HG02678 (cell line): Measurements from ENCODE around the gene MSI2.

Source experiments
- ATAC-seq: cut with Tn5 transposase; IDR thresholded peaks from one replicate; pipeline ENCODE4 v1.9.1; 2021; ENCODE audit warnings: mild to moderate bottlenecking, moderate library complexity; ENCODE audit not compliant: unreplicated experiment

MSI2 gene

GRCh38 chr17:57245786-57246185, 10.5 kb upstream of the MSI2 start:
- ATAC-seq, result no peak

- no peak for ATAC-seq
Measured at GRCh38 chr17:57246257-57246656, 10.1 kb upstream of the MSI2 start.

- ATAC-seq, result no peak
Measured at GRCh38 chr17:57247261-57247660, 9.1 kb upstream of the MSI2 start.

GRCh38 chr17:57247913-57248312, 8.4 kb upstream of the MSI2 start:
- no peak for ATAC-seq

- no peak for ATAC-seq
Measured at GRCh38 chr17:57249520-57249919, 6.8 kb upstream of the MSI2 start.

- no peak for ATAC-seq
Measured at GRCh38 chr17:57251211-57251787, 5.0 kb upstream of the MSI2 start.

GRCh38 chr17:57253362-57254065, 2.8 kb upstream of the MSI2 start:
- ATAC-seq, result no peak

GRCh38 chr17:57255182-57255775, 1.0 kb upstream of the MSI2 start:
- ATAC-seq, result no peak

- ATAC-seq, result peak; percentile 7
Measured at GRCh38 chr17:57256708-57257112, 387 bp downstream of the MSI2 start.

GRCh38 chr17:57257195-57257894, 1.0 kb downstream of the MSI2 start:
- no peak for ATAC-seq

- no peak for ATAC-seq
Measured at GRCh38 chr17:57257895-57258851, 1.9 kb downstream of the MSI2 start.

GRCh38 chr17:57259306-57259705, 3.0 kb downstream of the MSI2 start:
- no peak for ATAC-seq

GRCh38 chr17:57259817-57260216, 3.5 kb downstream of the MSI2 start:
- ATAC-seq, result no peak

- no peak for ATAC-seq
Measured at GRCh38 chr17:57260325-57261083, 4.2 kb downstream of the MSI2 start.

- no peak for ATAC-seq
Measured at GRCh38 chr17:57261084-57261461, 4.8 kb downstream of the MSI2 start.

GRCh38 chr17:57262557-57262956, 6.2 kb downstream of the MSI2 start:
- no peak for ATAC-seq

- ATAC-seq, result no peak
Measured at GRCh38 chr17:57264250-57264649, 7.9 kb downstream of the MSI2 start.

GRCh38 chr17:57264776-57265175, 8.5 kb downstream of the MSI2 start:
- ATAC-seq, result no peak

GRCh38 chr17:57266902-57267311, 10.6 kb downstream of the MSI2 start:
- ATAC-seq, result no peak

- no peak for ATAC-seq
Measured at GRCh38 chr17:57268181-57268580, 11.9 kb downstream of the MSI2 start.
